ENCODE data around the gene TRMU. TPM values are rescaled to one million over a fixed set of nuclear protein-coding genes. Genes with fewer than 3 reads are reported as not detected.

TRMU gene
- total RNA-seq, 1 donor from 2014 or later: 13.5 TPM

- no peak for DNase-seq (ENCODE audit: low spot score in 2 of 2)
- Histone ChIP-seq H3K27ac (no peak overlapping the region), H3K4me1 (no peaks in the 10 kb centered on the region), H3K36me3 (no peaks in the 10 kb centered on the region), H3K27me3 (no peaks in the 10 kb centered on the region), H3K9me3 (no peaks in the 10 kb centered on the region), H3K4me3 (no peak overlapping the region)
- intact Hi-C loops (cut with DNase I): no loop called here
- no peak for TF ChIP-seq CTCF (IDR thresholded peaks at IDR 0.05)
These were observed 15.3 kb upstream of the TRMU start for GRCh38 chr22:46320166-46320710.

- no peak for DNase-seq (ENCODE audit: low spot score in 2 of 2)
- Histone ChIP-seq H3K36me3 (no peaks in the 10 kb centered on the region), H3K27me3 (no peaks in the 10 kb centered on the region), H3K27ac (no peak overlapping the region), H3K9me3 (no peaks in the 10 kb centered on the region), H3K4me3 (no peak overlapping the region), H3K4me1 (no peaks in the 10 kb centered on the region)
- TF ChIP-seq CTCF (IDR thresholded peaks at IDR 0.05): no peak
- intact Hi-C loops (cut with DNase I): no loop called here
These were observed 14.7 kb upstream of the TRMU start for GRCh38 chr22:46320716-46321386.

GRCh38 chr22:46322711-46323110 is 12.8 kb upstream of the TRMU start:
- Histone ChIP-seq H3K4me3 (no peak overlapping the region), H3K27ac (no peak overlapping the region), H3K36me3 (no peaks in the 10 kb centered on the region), H3K9me3 (no peaks in the 10 kb centered on the region), H3K27me3 (no peaks in the 10 kb centered on the region), H3K4me1 (no peaks in the 10 kb centered on the region)
- intact Hi-C loops (cut with DNase I): no loop called here
- no peak for TF ChIP-seq CTCF (IDR thresholded peaks at IDR 0.05)
- no peak for DNase-seq (ENCODE audit: low spot score in 2 of 2)

DNA sequence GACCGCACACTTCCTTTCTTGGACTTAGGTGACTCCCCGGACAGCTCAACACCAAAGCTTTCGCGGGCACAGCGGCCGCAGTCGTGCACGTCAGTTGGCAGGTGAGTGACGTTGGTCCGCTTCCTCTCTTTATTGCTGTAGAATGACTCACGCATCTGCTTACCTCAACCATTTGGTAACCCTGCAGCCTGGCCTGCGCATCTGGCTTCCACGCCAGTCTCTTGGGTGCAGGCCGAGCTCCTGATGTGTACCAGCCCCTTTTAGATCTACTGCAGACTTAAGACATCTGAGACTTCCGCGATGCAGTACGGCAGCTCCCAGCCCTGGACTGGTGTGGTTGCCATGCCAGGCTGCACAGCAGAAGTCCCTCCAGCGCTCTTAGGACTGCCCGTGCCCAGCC is 12.4 kb upstream of the TRMU start:
- no peaks in the 10 kb centered on the region for H3K36me3 ChIP-seq
- H3K4me3 ChIP-seq: no peak overlapping the region
- H3K27ac ChIP-seq: no peak overlapping the region
- intact Hi-C loops (cut with DNase I): no loop called here
- no peaks in the 10 kb centered on the region for H3K4me1 ChIP-seq
- no peaks in the 10 kb centered on the region for H3K9me3 ChIP-seq
- TF ChIP-seq CTCF (IDR thresholded peaks at IDR 0.05): no peak
- no peak for DNase-seq (ENCODE audit: low spot score in 2 of 2)
- no peaks in the 10 kb centered on the region for H3K27me3 ChIP-seq

DNA sequence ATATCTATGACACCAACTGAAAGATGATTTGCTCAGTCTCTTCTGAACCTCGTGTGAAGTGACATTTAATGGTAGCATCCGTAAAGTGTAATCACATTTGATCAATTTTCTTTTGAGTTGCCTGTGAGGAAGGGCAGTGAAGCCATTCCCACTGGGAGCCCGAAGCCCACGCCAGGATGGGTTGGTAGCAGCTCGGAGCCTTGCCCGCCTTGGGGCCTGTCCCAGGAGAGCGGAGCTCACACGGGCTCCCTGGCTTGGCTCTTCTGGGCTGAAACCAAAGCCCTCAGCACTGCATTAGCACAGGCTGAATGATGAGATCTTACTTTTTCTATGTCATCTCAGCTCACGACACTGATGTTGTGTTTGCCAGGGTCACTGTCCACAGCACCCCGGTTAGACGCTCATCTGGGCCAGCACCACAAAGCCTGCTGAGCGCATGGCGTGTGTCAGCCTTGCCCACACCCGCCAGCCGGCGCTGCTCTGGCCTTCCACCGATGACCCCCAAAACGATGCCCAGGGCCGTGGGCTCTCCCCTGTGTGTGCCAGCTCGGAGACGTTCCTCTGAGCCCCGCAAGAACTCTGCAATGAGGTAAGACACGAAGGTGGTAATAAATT is 9.3 kb upstream of the TRMU start:
- H3K27ac ChIP-seq: no peak overlapping the region
- H3K9me3 ChIP-seq: no peaks in the 10 kb centered on the region
- no peaks in the 10 kb centered on the region for H3K4me1 ChIP-seq
- DNase-seq (ENCODE audit: low spot score in 2 of 2): no peak
- intact Hi-C loops (cut with DNase I): no loop called here
- no peak overlapping the region for H3K4me3 ChIP-seq
- TF ChIP-seq CTCF (IDR thresholded peaks at IDR 0.05): no peak
- no peaks in the 10 kb centered on the region for H3K36me3 ChIP-seq
- no peaks in the 10 kb centered on the region for H3K27me3 ChIP-seq
